GM12873 (cell line): Measurements from ENCODE around the gene ANGEL1.

Experiments used
- CTCF ChIP-seq: IDR thresholded peaks from 2 replicates; pipeline ENCODE4 v1.5.1; 2012; ENCODE audit warnings: low read depth, mild to moderate bottlenecking, moderate library complexity, low read length, control low read depth; ENCODE audit not compliant: insufficient read depth; ENCODE audit errors: missing control alignments

ANGEL1 gene

DNA sequence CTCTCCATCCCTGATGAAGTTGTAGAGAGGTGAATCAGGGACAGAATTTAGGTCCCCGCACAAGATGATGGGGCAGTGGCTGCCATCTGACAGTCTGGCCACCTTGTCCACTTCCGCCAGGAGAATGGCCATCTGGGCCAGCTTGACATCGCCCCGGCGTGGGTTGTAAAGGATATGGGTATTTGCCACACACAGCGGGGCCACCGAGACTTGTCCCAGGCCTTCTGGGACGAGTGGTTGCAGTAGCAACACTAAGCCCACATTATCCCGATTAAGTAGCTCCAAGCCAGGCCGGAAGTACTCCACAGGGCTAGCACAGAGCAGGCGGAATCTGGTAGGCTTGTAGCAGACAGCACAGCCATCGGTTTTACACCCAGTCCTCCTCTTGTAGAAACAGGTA, 6.2 kb downstream of the ANGEL1 start:
- TF ChIP-seq CTCF: no peak

DNA sequence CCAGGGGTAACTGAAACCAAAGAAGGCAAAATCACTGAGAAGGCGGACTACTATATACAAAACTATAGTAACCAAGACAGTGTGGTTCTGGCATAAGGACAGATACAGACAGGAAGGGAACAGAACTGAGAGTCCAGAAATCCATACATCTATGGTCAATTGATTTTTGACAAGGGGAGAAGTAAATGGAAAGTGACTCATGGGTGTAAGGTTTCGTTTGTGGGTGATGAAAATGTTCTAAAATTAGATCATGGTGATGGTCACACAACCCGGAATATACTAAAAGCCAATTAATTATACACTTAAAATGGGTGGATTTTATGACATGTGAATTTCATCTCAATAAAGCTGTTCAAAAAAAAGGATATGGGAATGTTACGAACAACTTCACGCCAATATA, 18.7 kb downstream of the ANGEL1 start:
- no peak for TF ChIP-seq CTCF

GRCh38 chr14:76793324-76793723, 19.4 kb downstream of the ANGEL1 start:
- no peak for TF ChIP-seq CTCF

DNA sequence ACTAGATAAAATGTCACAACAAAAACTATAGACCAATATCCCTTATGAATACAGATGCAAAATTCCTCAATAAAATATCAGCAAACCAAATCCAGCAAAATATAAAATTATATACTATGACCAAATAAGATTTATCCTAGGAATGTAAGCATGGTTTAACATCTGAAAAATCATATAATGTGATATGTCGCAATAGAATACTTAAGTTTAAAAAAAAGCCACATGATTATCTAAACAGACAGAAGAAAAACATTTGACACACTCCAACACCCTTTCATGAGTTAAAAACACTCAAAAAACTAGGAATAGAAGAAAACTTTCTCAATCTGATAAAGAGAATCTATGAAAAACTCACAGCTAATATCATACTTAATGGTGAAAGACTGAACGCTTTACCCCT, 20.3 kb downstream of the ANGEL1 start:
- TF ChIP-seq CTCF: no peak

GRCh38 chr14:76786601-76787000, 26.1 kb downstream of the ANGEL1 start:
- no peak for TF ChIP-seq CTCF

- TF ChIP-seq CTCF: peak; percentile 81
These were observed 27.8 kb downstream of the ANGEL1 start for GRCh38 chr14:76784881-76785280.

- TF ChIP-seq CTCF: no peak
These were observed 28.3 kb downstream of the ANGEL1 start for GRCh38 chr14:76784266-76784874.
